H9 (cell line): ENCODE results near the gene PTGS1. TPM values are rescaled to one million over a fixed set of nuclear protein-coding genes. Genes with fewer than 3 reads are reported as not detected.
"Not testable (repeated sequence)": the region's sequence is repeated elsewhere in the genome, so short reads cannot be mapped to it uniquely, and the experiment has no call there.

ENCODE experiments used
- DNase-seq: peaks from one replicate; pipeline ENCODE4 v3.0.0-alpha.2; 2017
- H2AFZ ChIP-seq: one replicate; pipeline ENCODE4 v1.6.1; 2013; ENCODE audit warnings: mild to moderate bottlenecking, low read length, control low read depth, moderate library complexity
- H2AK5ac ChIP-seq: 2 replicates; pipeline ENCODE4 v1.6.1; 2013; ENCODE audit warnings: low read length, control low read depth, mixed read lengths; ENCODE audit not compliant: insufficient read length
- H2BK120ac ChIP-seq: one replicate; pipeline ENCODE4 v1.6.1; 2013; ENCODE audit warnings: low read depth, mild to moderate bottlenecking, low read length, control low read depth, inconsistent platforms; ENCODE audit not compliant: poor library complexity, severe bottlenecking
- H2BK12ac ChIP-seq: 2 replicates; pipeline ENCODE4 v1.6.1; 2013; ENCODE audit warnings: low read length, control low read depth, mixed read lengths, low read depth; ENCODE audit not compliant: insufficient read length
- H2BK15ac ChIP-seq: 2 replicates; pipeline ENCODE4 v1.6.1; 2013; ENCODE audit warnings: low read depth, low read length, control low read depth
- H2BK20ac ChIP-seq: one replicate; pipeline ENCODE4 v1.6.1; 2013; ENCODE audit warnings: low read depth, mild to moderate bottlenecking, low read length, control low read depth, inconsistent platforms; ENCODE audit not compliant: poor library complexity, severe bottlenecking
- H2BK5ac ChIP-seq: 2 replicates; pipeline ENCODE4 v1.6.1; 2013; ENCODE audit warnings: low read length, control low read depth, mixed read lengths; ENCODE audit not compliant: insufficient read length
- H3K14ac ChIP-seq: 2 replicates; pipeline ENCODE4 v1.6.1; 2013; ENCODE audit warnings: low read length, control low read depth; ENCODE audit not compliant: insufficient read depth
- H3K18ac ChIP-seq: 2 replicates; pipeline ENCODE4 v1.6.1; 2013; ENCODE audit warnings: low read depth, mild to moderate bottlenecking, mixed read lengths, low read length, control low read depth; ENCODE audit not compliant: insufficient read length
- H3K23ac ChIP-seq: 2 replicates; pipeline ENCODE4 v1.6.1; 2013; ENCODE audit warnings: low read length, control low read depth, mixed read lengths, low read depth; ENCODE audit not compliant: insufficient read length
- H3K23me2 ChIP-seq: 2 replicates; pipeline ENCODE4 v1.6.1; 2013; ENCODE audit warnings: low read depth, mild to moderate bottlenecking, mixed read lengths, low read length, control low read depth; ENCODE audit not compliant: insufficient read length, poor library complexity, severe bottlenecking
- H3K27ac ChIP-seq: 2 replicates; pipeline ENCODE4 v1.5.1; 2013; ENCODE audit warnings: low read length, control low read depth, mixed read lengths, low read depth; ENCODE audit not compliant: insufficient read length
- H3K27me3 ChIP-seq: 2 replicates; pipeline ENCODE4 v1.6.1; 2013; ENCODE audit warnings: low read length, control low read depth, inconsistent platforms; ENCODE audit not compliant: insufficient read depth
- H3K4ac ChIP-seq: 2 replicates; pipeline ENCODE4 v1.6.1; 2013; ENCODE audit warnings: low read depth, mild to moderate bottlenecking, control low read depth, inconsistent platforms, low read length, moderate library complexity
- H3K4me1 ChIP-seq: 2 replicates; pipeline ENCODE4 v1.6.1; 2013; ENCODE audit warnings: low read length, control low read depth, inconsistent platforms; ENCODE audit not compliant: insufficient read depth
- H3K4me2 ChIP-seq: 2 replicates; pipeline ENCODE4 v1.6.1; 2013; ENCODE audit warnings: low read length, control low read depth, mixed read lengths; ENCODE audit not compliant: insufficient read length, insufficient read depth
- H3K56ac ChIP-seq: 2 replicates; pipeline ENCODE4 v1.6.1; 2013; ENCODE audit warnings: low read depth, mild to moderate bottlenecking, mixed read lengths, low read length, control low read depth; ENCODE audit not compliant: insufficient read length
- H3K79me1 ChIP-seq: 2 replicates; pipeline ENCODE4 v1.6.1; 2013; ENCODE audit warnings: low read depth, mild to moderate bottlenecking, moderate library complexity, low read length, control low read depth, inconsistent platforms; ENCODE audit not compliant: insufficient read depth, poor library complexity, severe bottlenecking
- H3K79me2 ChIP-seq: 2 replicates; pipeline ENCODE4 v1.6.1; 2013; ENCODE audit warnings: low read length, control low read depth, inconsistent platforms; ENCODE audit not compliant: insufficient read depth
- H3K9ac ChIP-seq: 2 replicates; pipeline ENCODE4 v1.6.1; 2013; ENCODE audit warnings: low read length, control low read depth, mixed read lengths; ENCODE audit not compliant: insufficient read length; ENCODE audit errors: extremely low read depth
- H3K9me3 ChIP-seq: one replicate; pipeline ENCODE4 v1.6.1; 2013; ENCODE audit warnings: low read depth, low read length, inconsistent platforms; ENCODE audit not compliant: control insufficient read depth
- H3T11ph ChIP-seq: one replicate; pipeline ENCODE4 v1.6.1; 2013; ENCODE audit warnings: mild to moderate bottlenecking, low read length, control low read depth, inconsistent platforms
- H4K20me1 ChIP-seq: one replicate; pipeline ENCODE4 v1.6.1; 2013; ENCODE audit not compliant: control insufficient read depth, insufficient read length, insufficient read depth
- H4K5ac ChIP-seq: 2 replicates; pipeline ENCODE4 v1.6.1; 2013; ENCODE audit warnings: low read depth, mild to moderate bottlenecking, mixed read lengths, low read length, control low read depth; ENCODE audit not compliant: insufficient read length
- H4K8ac ChIP-seq: replicated peaks from 2 replicates; pipeline ENCODE4 v1.6.1; 2013; ENCODE audit warnings: low read length, control low read depth, mixed read lengths, low read depth; ENCODE audit not compliant: insufficient read length
- H4K91ac ChIP-seq: 2 replicates; pipeline ENCODE4 v1.6.1; 2013; ENCODE audit warnings: low read depth, mild to moderate bottlenecking, moderate library complexity, mixed read lengths, low read length, control low read depth; ENCODE audit not compliant: insufficient read length
- H3K27ac Mint-ChIP-seq, 3 experiments: 2 replicates in 2 of 3; 3 replicates in 1 of 3; pipeline ENCODE4 v1.8.0; 2020 to 2021; ENCODE audit warnings: mixed read lengths in 3 of 3, mild to moderate bottlenecking in 1 of 3, moderate library complexity in 1 of 3
- H3K27me3 Mint-ChIP-seq: 2 replicates; pipeline ENCODE4 v1.8.0; 2021; ENCODE audit warnings: low read depth, mild to moderate bottlenecking, moderate library complexity, mixed read lengths
- H3K36me3 Mint-ChIP-seq, 3 experiments: 2 replicates in 2 of 3; 3 replicates in 1 of 3; pipeline ENCODE4 v1.8.0; 2020 to 2021; ENCODE audit warnings: low read depth in 3 of 3, mixed read lengths in 3 of 3; ENCODE audit not compliant: insufficient read depth in 1 of 3
- H3K4me1 Mint-ChIP-seq, 2 experiments: 2 replicates each; pipeline ENCODE4 v1.8.0; 2020; ENCODE audit warnings: mixed read lengths in 2 of 2
- H3K4me3 Mint-ChIP-seq, 2 experiments: 2 replicates in 1 of 2; 3 replicates in 1 of 2; pipeline ENCODE4 v1.8.0; 2020 to 2021; ENCODE audit warnings: mild to moderate bottlenecking in 2 of 2, mixed read lengths in 2 of 2, moderate library complexity in 1 of 2
- H3K9me3 Mint-ChIP-seq, 2 experiments: 2 replicates in 1 of 2; 3 replicates in 1 of 2; pipeline ENCODE4 v1.8.0; 2020; ENCODE audit warnings: mild to moderate bottlenecking in 2 of 2, mixed read lengths in 2 of 2, moderate library complexity in 1 of 2
- CTCF ChIP-seq: fragments of 200-600 bp; sonication (generic); conservative IDR thresholded peaks from 3 replicates; pipeline ENCODE4 v1.8.0; 2021; ENCODE audit warnings: antibody characterized with exemption, mild to moderate bottlenecking
- WGBS: extraction: QIAGEN DNeasy Blood & Tissue Kit; methylation state at CpG from one replicate; pipeline ENCODE4 v1.1.7; 2013; ENCODE audit warnings: missing lambda C conversion rate, low lambda C conversion rate, mixed read lengths; ENCODE audit not compliant: insufficient read length; ENCODE audit errors: extremely low coverage; 5-methylcytosine and 5-hydroxymethylcytosine counted together
- total RNA-seq: library from RNA; stranded (reverse); gene quantifications from 2 replicates; pipeline ENCODE4 v1.2.1, GENCODE V29; 2021

PTGS1 gene
- total RNA-seq, 1 experiment from 2014 or later = 1.3 TPM

GRCh38 chr9:122329597-122329996, 41.2 kb upstream of the PTGS1 start:
- Histone ChIP-seq H3T11ph (no peak overlapping the region), H2AFZ (no peak overlapping the region), H3K4me2 (no peak overlapping the region), H4K8ac (no peak overlapping the region), H3K23me2 (no peaks in the 10 kb centered on the region), H3K9ac (no peak overlapping the region), H2BK20ac (no peak overlapping the region), H4K20me1 (no peaks in the 10 kb centered on the region), H4K5ac (no peak overlapping the region), H3K56ac (no peak overlapping the region), H3K79me2 (no peaks in the 10 kb centered on the region), H3K4ac (no peak overlapping the region), H4K91ac (no peak overlapping the region), H3K79me1 (no peaks in the 10 kb centered on the region), H2BK5ac (no peak overlapping the region), H2BK12ac (no peak overlapping the region), H2AK5ac (no peak overlapping the region), H3K14ac (no peak overlapping the region), H2BK120ac (no peak overlapping the region), H2BK15ac (no peak overlapping the region), H3K4me1 (peaks cover 5% of the 10 kb centered on the region; the same call in 1 of the 2 replicates), H3K27me3 (no peaks in the 10 kb centered on the region), H3K9me3 (no peaks in the 10 kb centered on the region), H3K23ac (no peak overlapping the region), H3K18ac (no peak overlapping the region), H3K27ac (no peak overlapping the region)
- no peaks in the 10 kb centered on the region for H3K9me3 Mint-ChIP-seq
- H3K4me3 Mint-ChIP-seq = no peak overlapping the region
- H3K27ac Mint-ChIP-seq = peak overlapping the region; percentile 70 to 71 (median 70); a peak in 6 of 7 replicates
- no CpG with 5 or more reads among the region's 3 CpGs for WGBS
- H3K27me3 Mint-ChIP-seq = no peaks in the 10 kb centered on the region
- peaks cover 31 to 35% of the 10 kb centered on the region in 2 experiments for H3K4me1 Mint-ChIP-seq
- no peak for TF ChIP-seq CTCF
- H3K36me3 Mint-ChIP-seq = peaks cover 0 to 8% (median 1%) of the 10 kb centered on the region in 3 experiments; a peak in 3 of 7 replicates
- DNase-seq = no peak

DNA sequence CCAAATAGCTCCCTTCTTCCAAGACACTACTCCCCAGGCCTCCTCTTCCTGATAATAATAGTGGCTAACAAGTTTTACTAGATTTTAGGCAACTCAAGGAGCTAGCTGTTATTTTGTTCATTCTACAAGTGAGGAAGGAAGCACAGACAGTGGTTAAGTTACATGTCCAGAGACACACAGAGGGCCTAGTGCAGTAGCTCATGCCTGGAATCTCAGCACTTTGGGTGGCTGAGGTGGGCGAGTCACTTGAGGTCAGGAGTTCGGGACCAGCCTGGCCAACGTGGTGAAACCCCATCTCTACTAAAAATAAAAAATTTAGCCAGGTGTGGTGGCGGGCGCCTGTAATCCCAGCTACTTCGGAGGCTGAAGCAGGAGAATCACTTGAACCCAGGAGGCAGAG, 40.4 kb upstream of the PTGS1 start:
- not testable (repeated sequence) for DNase-seq, H3K27ac ChIP-seq, H3K9ac ChIP-seq, H3K23ac ChIP-seq, H2AK5ac ChIP-seq, H2BK15ac ChIP-seq, H4K5ac ChIP-seq, H2BK12ac ChIP-seq, H3K79me2 ChIP-seq, H3K4me3 Mint-ChIP-seq, H2AFZ ChIP-seq, H3T11ph ChIP-seq, H3K14ac ChIP-seq, H3K23me2 ChIP-seq, H4K8ac ChIP-seq, H3K79me1 ChIP-seq, H4K20me1 ChIP-seq, H3K56ac ChIP-seq, H3K4me2 ChIP-seq, H2BK120ac ChIP-seq, H3K36me3 Mint-ChIP-seq, H3K27ac Mint-ChIP-seq, H3K27me3 Mint-ChIP-seq, H3K18ac ChIP-seq, H3K9me3 Mint-ChIP-seq, H3K4ac ChIP-seq, H3K9me3 ChIP-seq, H3K4me1 ChIP-seq, H2BK5ac ChIP-seq, H3K27me3 ChIP-seq, H2BK20ac ChIP-seq, H4K91ac ChIP-seq
- H3K4me1 Mint-ChIP-seq = peaks cover 31 to 39% of the 10 kb centered on the region in 2 experiments
- no CpG with 5 or more reads among the region's 6 CpGs for WGBS
